K562 (cell line): ENCODE results near the gene FHIT. TPM values are rescaled to one million over a fixed set of nuclear protein-coding genes. Genes with fewer than 3 reads are reported as not detected.

ENCODE experiments used
- ATAC-seq: fragments of 200-7000 bp; cut with Tn5 transposase; 3 replicates; pipeline ENCODE4 v1.9.1; 2020; ENCODE audit warnings: moderate library complexity
- BruUV-seq: library from RNA; stranded (reverse); fragments of 400-500 nt; replicated peaks from 2 replicates; lab custom pipeline; 2021; lab: Mats Ljungman, UMichigan
- CTCF ChIA-PET: fragments of 300-600 bp; formaldehyde crosslinking; extraction: SDS; loops from one replicate; lab custom pipeline; 2021; ENCODE audit warnings: low intra/inter-chr PET ratio; lab: Yijun Ruan, JAX
- POLR2A ChIA-PET: fragments of 300-600, 350-650 bp; sonication (Branson Sonifier 250); formaldehyde crosslinking; extraction: SDS; loops from one replicate; lab custom pipeline; 2021; ENCODE audit warnings: antibody characterized with exemption, inconsistent platforms; lab: Yijun Ruan, JAX
- DNase-seq, 4 experiments: peaks; one replicate each; pipeline versions ENCODE4 v3.0.0 to v3.0.0-alpha.2; 2011 to 2018; ENCODE audit warnings: low spot score in 3 of 4, mixed read lengths in 3 of 4; ENCODE audit errors: extremely low read depth in 1 of 4
- FAIRE-seq: peaks from 2 replicates; lab custom pipeline; 2011; peaks lifted over from hg19 to GRCh38; lab: Jason Lieb, UNC
- H2AFZ ChIP-seq: 2 replicates; pipeline ENCODE4 v1.6.0; 2011; ENCODE audit warnings: low read depth, low read length, control low read depth, inconsistent platforms
- H3K27ac ChIP-seq: fragments of 200-600 bp; 3 replicates; pipeline ENCODE4 v1.8.0; 2011; ENCODE audit warnings: low read depth, mild to moderate bottlenecking, control low read depth, inconsistent platforms, low read length, moderate library complexity, mixed read lengths; ENCODE audit errors: extremely low read depth
- H3K27me3 ChIP-seq, 2 experiments: fragments of 300-600 bp in 1 of 2; 2 replicates in 1 of 2; 3 replicates in 1 of 2; pipeline versions ENCODE4 v1.6.0 to v1.8.0; 2011; ENCODE audit warnings: inconsistent platforms in 2 of 2, low read length in 2 of 2, mild to moderate bottlenecking in 1 of 2, mixed read lengths in 1 of 2, moderate library complexity in 1 of 2; ENCODE audit not compliant: control insufficient read depth in 2 of 2, insufficient read depth in 2 of 2
- H3K36me3 ChIP-seq: fragments of 300-600 bp; 3 replicates; pipeline ENCODE4 v1.8.0; 2011; ENCODE audit warnings: mild to moderate bottlenecking, low read length, inconsistent platforms; ENCODE audit not compliant: control insufficient read depth, insufficient read depth
- H3K4me1 ChIP-seq, 2 experiments: fragments of 200-600 bp in 1 of 2; replicated peaks in 1 of 2; 2 replicates in 1 of 2; 3 replicates in 1 of 2; pipeline versions ENCODE4 v1.5.1 to v1.8.0; 2011; ENCODE audit warnings: inconsistent platforms in 2 of 2, low read length in 2 of 2, mild to moderate bottlenecking in 1 of 2, mixed read lengths in 1 of 2, moderate library complexity in 1 of 2; ENCODE audit not compliant: control insufficient read depth in 2 of 2, insufficient read depth in 2 of 2
- H3K4me2 ChIP-seq: 2 replicates; pipeline ENCODE4 v1.6.1; 2011; ENCODE audit warnings: low read length, control low read depth, inconsistent platforms, mixed read lengths; ENCODE audit not compliant: insufficient read depth
- H3K4me3 ChIP-seq: fragments of 200-600 bp; sonication (generic), shearing (Covaris generic); 2 replicates; pipeline ENCODE4 v1.5.1; 2016; ENCODE audit warnings: control low read depth, inconsistent platforms
- H3K79me2 ChIP-seq: fragments of 200-600 bp; 3 replicates; pipeline ENCODE4 v1.8.0; 2011; ENCODE audit warnings: low read length, inconsistent platforms; ENCODE audit not compliant: control insufficient read depth, insufficient read depth
- H3K9ac ChIP-seq, 2 experiments: 2 replicates each; pipeline versions ENCODE4 v1.6.0 to v1.6.1; 2011; ENCODE audit warnings: low read depth in 2 of 2, low read length in 2 of 2, control low read depth in 1 of 2, inconsistent platforms in 1 of 2, mild to moderate bottlenecking in 1 of 2, mixed read lengths in 1 of 2; ENCODE audit not compliant: insufficient read depth in 1 of 2
- H3K9me1 ChIP-seq: one replicate; pipeline ENCODE4 v1.6.0; 2011; ENCODE audit warnings: inconsistent platforms, mild to moderate bottlenecking, low read length, moderate library complexity; ENCODE audit not compliant: control insufficient read depth, insufficient read depth
- H3K9me3 ChIP-seq: replicated peaks from 2 replicates; pipeline ENCODE4 v1.5.1; 2011; ENCODE audit warnings: low read depth, low read length, inconsistent platforms; ENCODE audit not compliant: control insufficient read depth, insufficient read depth
- H4K20me1 ChIP-seq: replicated peaks from 2 replicates; pipeline ENCODE4 v1.6.1; 2011; ENCODE audit warnings: low read length, inconsistent platforms, mixed read lengths; ENCODE audit not compliant: control insufficient read depth, insufficient read depth
- ARID1B ChIP-seq: fragments of 450-650 bp; IDR thresholded peaks from 2 replicates; pipeline ENCODE4 v1.6.1; 2016; ENCODE audit warnings: antibody characterized with exemption, mild to moderate bottlenecking, inconsistent platforms
- CBFA2T2 ChIP-seq: fragments of 450-650 bp; conservative IDR thresholded peaks from 2 replicates; pipeline ENCODE4 v1.6.1; 2017; ENCODE audit warnings: mild to moderate bottlenecking
- CBFA2T3 ChIP-seq: fragments of 450-650 bp; IDR thresholded peaks from 2 replicates; pipeline ENCODE4 v1.6.1; 2017
- KDM1A ChIP-seq, 2 experiments: fragments of 450-650 bp; IDR thresholded peaks; 2 replicates each; pipeline ENCODE4 v1.6.1; 2016; ENCODE audit warnings: mild to moderate bottlenecking in 2 of 2
- MEIS2 ChIP-seq: fragments of 450-650 bp; IDR thresholded peaks from 2 replicates; pipeline ENCODE4 v1.6.1; 2014; ENCODE audit warnings: mild to moderate bottlenecking; ENCODE audit not compliant: partially characterized antibody
- NCOR1 ChIP-seq: fragments of 450-650 bp; IDR thresholded peaks from 2 replicates; pipeline ENCODE4 v1.6.1; 2016; ENCODE audit warnings: mild to moderate bottlenecking, moderate library complexity
- NUFIP1 ChIP-seq: fragments of 450-650 bp; IDR thresholded peaks from 2 replicates; pipeline ENCODE4 v1.6.1; 2018; ENCODE audit not compliant: partially characterized antibody
- RCOR1 ChIP-seq, 2 experiments: IDR thresholded peaks; 2 replicates each; pipeline ENCODE4 v1.6.1; 2012; ENCODE audit warnings: low read depth in 2 of 2, low read length in 2 of 2, borderline replicate concordance in 1 of 2, improper control_type of control experiment in 1 of 2
- SOX6 ChIP-seq: fragments of 450-650 bp; IDR thresholded peaks from 2 replicates; pipeline ENCODE4 v1.6.1; 2014; ENCODE audit warnings: mild to moderate bottlenecking
- TAL1 ChIP-seq: fragments of 450-650 bp; IDR thresholded peaks from 2 replicates; pipeline ENCODE4 v1.6.1; 2016; ENCODE audit warnings: mild to moderate bottlenecking
- TEAD4 ChIP-seq, 2 experiments: sonication (generic) in 1 of 2; formaldehyde crosslinking in 1 of 2; IDR thresholded peaks; 2 replicates each; pipeline versions ENCODE4 v1.6.1 to v1.8.0; 2012 to 2022; ENCODE audit warnings: borderline replicate concordance in 1 of 2, inconsistent platforms in 1 of 2, low read length in 1 of 2, mild to moderate bottlenecking in 1 of 2, missing genetic modification reagents in 1 of 2
- TFAP4 ChIP-seq: sonication (generic); formaldehyde crosslinking; IDR thresholded peaks from 2 replicates; pipeline ENCODE4 v1.8.0; 2022; ENCODE audit warnings: missing genetic modification reagents, mild to moderate bottlenecking, moderate library complexity, borderline replicate concordance
- ZNF318 ChIP-seq, 2 experiments: fragments of 450-650 bp; IDR thresholded peaks; 2 replicates each; pipeline ENCODE4 v1.6.1; 2016; ENCODE audit warnings: mild to moderate bottlenecking in 2 of 2, borderline replicate concordance in 1 of 2, low read depth in 1 of 2, moderate library complexity in 1 of 2
- WGBS: fragments of 100-300 bp; shearing (Covaris generic); methylation state at CpG from one replicate; pipeline ENCODE4 v1.1.6; 2016; ENCODE audit warnings: low coverage, mixed read lengths; ENCODE audit not compliant: insufficient coverage; ENCODE audit errors: missing lambda C conversion rate; 5-methylcytosine and 5-hydroxymethylcytosine counted together
- in situ Hi-C: fragments of 300-500 bp; cut with MboI; formaldehyde crosslinking; loops from 4 replicates; pipeline ENCODE4 v1.15.0; 2018; ENCODE audit warnings: inconsistent platforms, mixed read lengths
- intact Hi-C: fragments of 100-400 bp; cut with micrococcal nuclease; formaldehyde crosslinking; loops from 2 replicates; pipeline ENCODE4 v1.14.2; 2022
- polyA plus RNA-seq, 8 experiments: library from polyadenylated mRNA; depleted of rRNA in 4 of 8; stranded (reverse) in 5 of 8; unstranded in 3 of 8; fragments of >200 nt; fragmentation: Nextera tagmentation in 2 of 8; fragmentation: Illumina TruSeq in 1 of 8; extraction: Ambion mirVana in 2 of 8; extraction: Trizol in 1 of 8; gene quantifications; 2 replicates each; pipeline versions ENCODE4 v1.2.1 to v1.2.3, GENCODE V29; 2011 to 2014; ENCODE audit warnings: inconsistent platforms in 1 of 8, missing spikeins in 1 of 8
- total RNA-seq, 7 experiments: library from RNA; depleted of rRNA in 6 of 7; stranded (reverse); fragments of >200 nt in 6 of 7; fragmentation: Illumina TruSeq in 2 of 7; extraction: Trizol in 2 of 7; gene quantifications; 2 replicates each; pipeline versions ENCODE4 v1.2.1 to v1.2.3, GENCODE V29; 2011 to 2021; ENCODE audit warnings: low replicate concordance in 1 of 7

The FHIT gene
- total and polyA plus RNA-seq, 9 of the 15 experiments (the other 6 are each of a cell fraction or from before 2014, with no cell fraction given), result 1.7 to 9.1 (median 4.3) TPM

- Histone ChIP-seq H2AFZ (no peak overlapping the region), H3K4me2 (no peak overlapping the region), H3K79me2 (no peaks in the 10 kb centered on the region), H3K4me1 (peaks cover 0 to 10% of the 10 kb centered on the region in 2 experiments; a peak in 3 of 5 replicates), H3K36me3 (no peaks in the 10 kb centered on the region), H3K9me3 (no peaks in the 10 kb centered on the region), H3K9ac (no peak overlapping the region), H3K4me3 (no peak overlapping the region), H4K20me1 (no peaks in the 10 kb centered on the region), H3K27ac (no peak overlapping the region), H3K9me1 (no peaks in the 10 kb centered on the region), H3K27me3 (no peaks in the 10 kb centered on the region)
- CTCF ChIA-PET, result no interaction called here
- DNase-seq (peak in 2 of 4 experiments; percentile 3 to 20), FAIRE-seq (no peak), ATAC-seq (peak; percentile 35)
- in situ Hi-C loops (no loop called here), intact Hi-C loops (no loop called here)
- POLR2A ChIA-PET, result no interaction called here
- TF ChIP-seq TEAD4 (IDR thresholded peaks at IDR 0.05; ENCODE audit: low read length), result peak; percentile 49
- TF ChIP-seq TEAD4 (CRISPR knock-in tag; IDR thresholded peaks at IDR 0.05; ENCODE audit: borderline replicate concordance), result no peak
- TF ChIP-seq KDM1A (IDR thresholded peaks at IDR 0.05), result 0 out of 4 replicates have a peak, but pooled peaks of 1 of the 2 experiments have one; percentile 39
- TF ChIP-seq CBFA2T3, result peak; percentile 59
- no peak for TF ChIP-seq ZNF318 (IDR thresholded peaks at IDR 0.05; ENCODE audit: borderline replicate concordance in 1 of 2, low read depth in 1 of 2)
- peak; percentile 58 for TF ChIP-seq ARID1B
- TF ChIP-seq CBFA2T2, result 0 out of 2 replicates have a peak, but pooled peaks have one; percentile 12
- TF ChIP-seq TFAP4, result no peak
- peak; percentile 48 for TF ChIP-seq TAL1
- TF ChIP-seq NUFIP1, result no peak
- peak; percentile 24; the same call in 1 of the 2 replicates for TF ChIP-seq NCOR1
- peak in 1 of 2 experiments; percentile 15; a peak in 1 of 4 replicates for TF ChIP-seq RCOR1 (IDR thresholded peaks at IDR 0.05; ENCODE audit: borderline replicate concordance in 1 of 2, low read depth in 2 of 2, low read length in 2 of 2)
- peak; percentile 65; the same call in 1 of the 2 replicates for TF ChIP-seq SOX6
- peak; percentile 69 for TF ChIP-seq MEIS2
- WGBS, result 0% methylated on average over 4 of the region's 4 CpGs
- no TSS peak for BruUV-seq
These were observed 1155.7 kb downstream of the FHIT start for GRCh38 chr3:60095516-60095915.
